Adipose tissue (tissue), 3 donors: Measurements from ENCODE around the gene FKBP5. TPM values are rescaled to one million over a fixed set of nuclear protein-coding genes. Genes with fewer than 3 reads are reported as not detected.
"Not testable (repeated sequence)": the region's sequence is repeated elsewhere in the genome, so short reads cannot be mapped to it uniquely, and the experiment has no call there.

ENCODE experiments used
- H3K27ac ChIP-seq: one replicate; pipeline ENCODE4 v1.5.1; 2013; ENCODE audit warnings: low read depth, low read length
- WGBS, 3 donors: extraction: QIAGEN DNeasy Blood & Tissue Kit; methylation state at CpG; one replicate each; pipeline ENCODE4 v1.1.7; 2013; 5-methylcytosine and 5-hydroxymethylcytosine counted together
- polyA plus RNA-seq, 3 donors: library from polyadenylated mRNA; stranded (reverse); fragments of 200-250 nt; gene quantifications; one replicate each; pipeline ENCODE4 v1.2.3, GENCODE V29; 2013
- donor health status: healthy with polysubstance abuse.
- donor health status: Bipolar disorder and iron deficiency.
- donor health status: healthy.

FKBP5 gene
- polyA plus RNA-seq, 3 donors: 111 to 356 (median 181) TPM

- no peak overlapping the region for H3K27ac ChIP-seq
- 85 to 95% (median 89%) methylated on average over 2 of the region's 2 CpGs for WGBS, 3 donors
Measured at GRCh38 chr6:35541836-35542235, 146.9 kb downstream of the FKBP5 start.

GRCh38 chr6:35539223-35539622 lies 149.5 kb downstream of the FKBP5 start:
- no peak overlapping the region for H3K27ac ChIP-seq
- 85 to 88% (median 88%) methylated on average over 3 of the region's 3 CpGs for WGBS, 3 donors

DNA sequence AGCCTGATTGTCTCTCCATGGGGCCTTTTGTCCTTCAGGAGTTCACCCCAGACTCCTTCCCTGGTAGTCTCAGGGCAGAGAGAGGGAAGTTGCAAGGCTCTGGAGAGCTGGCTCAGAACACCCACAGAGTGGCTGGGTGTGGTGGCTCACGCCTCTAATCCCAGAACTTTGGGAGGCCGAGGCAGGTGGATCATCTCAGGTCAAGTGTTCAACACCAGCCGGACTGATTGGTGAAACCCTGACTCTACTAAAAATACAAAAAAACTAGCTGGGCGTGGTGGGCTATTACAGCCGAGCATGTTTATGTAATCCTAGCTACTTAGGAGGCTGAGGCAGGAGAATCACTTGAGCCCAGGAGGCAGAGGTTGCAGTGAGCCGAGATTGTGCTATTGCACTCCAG lies 152.9 kb downstream of the FKBP5 start:
- not testable (repeated sequence) for H3K27ac ChIP-seq
- 84 to 90% (median 89%) methylated on average over 6 of the region's 6 CpGs for WGBS, 3 donors

- 38 to 66% (median 47%) methylated on average over 10 to 11 of the region's 11 CpGs for WGBS, 3 donors
- no peak overlapping the region for H3K27ac ChIP-seq
Measured at GRCh38 chr6:35534407-35535170, 154.1 kb downstream of the FKBP5 start.

DNA sequence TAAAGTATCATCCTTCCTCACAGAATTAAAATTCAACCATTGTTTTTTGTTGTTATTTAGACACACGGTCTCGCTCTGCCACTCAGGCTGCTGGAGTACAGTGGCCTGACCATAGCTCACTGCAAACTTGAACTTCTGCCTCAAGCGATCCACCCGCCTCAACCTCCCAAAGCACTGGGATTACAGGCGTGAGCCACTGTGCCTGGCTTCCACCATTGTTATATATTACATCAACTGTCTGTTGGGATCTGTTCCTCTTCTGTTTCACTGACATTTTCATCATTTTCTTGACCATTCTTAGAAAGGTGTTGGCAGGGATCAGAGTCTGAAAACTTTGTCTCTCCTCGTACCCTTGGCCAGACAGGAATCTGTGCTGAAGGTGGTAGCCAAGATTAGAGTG lies 154.7 kb downstream of the FKBP5 start:
- no peak overlapping the region for H3K27ac ChIP-seq
- 72 to 75% (median 74%) methylated on average over 6 of the region's 6 CpGs for WGBS, 3 donors

GRCh38 chr6:35532126-35532525 lies 156.6 kb downstream of the FKBP5 start:
- no peak overlapping the region for H3K27ac ChIP-seq
- WGBS, 3 donors: 84 to 89% (median 85%) methylated on average over 4 of the region's 4 CpGs

GRCh38 chr6:35524380-35525020 lies 164.2 kb downstream of the FKBP5 start:
- 89 to 96% (median 92%) methylated on average over 3 of the region's 3 CpGs for WGBS, 3 donors
- no peak overlapping the region for H3K27ac ChIP-seq

Other genes starting within 250 kb of the FKBP5 start
- 1 to 10 TPM; 2.9 to 4.3 (median 4.2) TPM for gene FANCE, start 236.6 kb downstream of the FKBP5 start, polyA plus RNA-seq
- 1,000 to 10,000 TPM; 1,589 to 2,638 (median 2,305) TPM for gene RPL10A, start 220.5 kb downstream of the FKBP5 start, polyA plus RNA-seq
- 10 to 100 TPM in 2 of 3 donors, 1 to 10 TPM in 1; 4.7 to 18.7 (median 16.0) TPM for gene TEAD3, start 191.8 kb downstream of the FKBP5 start, polyA plus RNA-seq
- under 1 TPM in 2 of 3 donors, not detected in 1; 0.13 to 0.22 TPM for gene TULP1, start 176.0 kb downstream of the FKBP5 start, polyA plus RNA-seq
- gene ARMC12, start 48.1 kb upstream of the FKBP5 start, polyA plus RNA-seq: under 1 TPM; 0.56 to 0.71 (median 0.58) TPM
- gene CLPSL2, start 87.7 kb upstream of the FKBP5 start, polyA plus RNA-seq: 1 to 10 TPM in 1 of 3 donors, not detected in 2; 1.3 TPM
- not detected for gene CLPSL1, start 92.1 kb upstream of the FKBP5 start, polyA plus RNA-seq
- gene CLPS, start 108.4 kb upstream of the FKBP5 start, polyA plus RNA-seq: over 10,000 TPM in 1 of 3 donors, 1 to 10 TPM in 2; 2.3 to 14,955 (median 6.7) TPM
- 1 to 10 TPM in 1 of 3 donors, not detected in 2; 1.1 TPM for gene LHFPL5, start 116.4 kb upstream of the FKBP5 start, polyA plus RNA-seq
- 10 to 100 TPM in 2 of 3 donors, 1 to 10 TPM in 1; 9.0 to 11.4 (median 11.0) TPM for gene SRPK1, start 232.2 kb upstream of the FKBP5 start, polyA plus RNA-seq